AG09319 (cell line): Measurements from ENCODE around the gene TEKT3.

Experiments
- DNase-seq: peaks from one replicate; pipeline ENCODE4 v3.0.0-alpha.2; 2010; ENCODE audit warnings: low read depth; ENCODE audit errors: extremely low read depth
- TF ChIP-seq, protein P1 (sequence below): IDR thresholded peaks from 2 replicates; pipeline ENCODE4 v1.5.1; 2011; ENCODE audit warnings: low read depth, mild to moderate bottlenecking, inconsistent platforms, low read length, moderate library complexity

The TEKT3 gene

DNA sequence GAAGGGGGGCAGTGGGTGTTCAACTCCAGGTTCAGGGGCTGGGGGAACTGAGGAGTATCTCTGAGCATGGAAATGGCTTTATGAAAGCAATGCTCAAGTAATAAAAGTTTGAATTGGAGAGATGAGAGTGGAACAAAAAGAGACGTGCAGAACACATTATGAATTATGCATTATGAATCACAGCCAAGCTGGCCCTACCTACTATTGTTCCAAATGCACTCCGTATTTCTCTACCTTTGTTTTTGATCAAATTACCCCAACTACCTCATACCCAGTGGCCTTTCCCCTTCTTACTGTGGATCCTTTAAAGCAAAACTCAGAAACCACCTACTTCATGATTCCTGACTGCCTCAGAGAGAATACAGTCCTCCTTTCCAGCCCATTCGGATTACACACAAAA is 38.1 kb downstream of the TEKT3 start:
- DNase-seq, result no peak
- TF ChIP-seq, protein P1, sequence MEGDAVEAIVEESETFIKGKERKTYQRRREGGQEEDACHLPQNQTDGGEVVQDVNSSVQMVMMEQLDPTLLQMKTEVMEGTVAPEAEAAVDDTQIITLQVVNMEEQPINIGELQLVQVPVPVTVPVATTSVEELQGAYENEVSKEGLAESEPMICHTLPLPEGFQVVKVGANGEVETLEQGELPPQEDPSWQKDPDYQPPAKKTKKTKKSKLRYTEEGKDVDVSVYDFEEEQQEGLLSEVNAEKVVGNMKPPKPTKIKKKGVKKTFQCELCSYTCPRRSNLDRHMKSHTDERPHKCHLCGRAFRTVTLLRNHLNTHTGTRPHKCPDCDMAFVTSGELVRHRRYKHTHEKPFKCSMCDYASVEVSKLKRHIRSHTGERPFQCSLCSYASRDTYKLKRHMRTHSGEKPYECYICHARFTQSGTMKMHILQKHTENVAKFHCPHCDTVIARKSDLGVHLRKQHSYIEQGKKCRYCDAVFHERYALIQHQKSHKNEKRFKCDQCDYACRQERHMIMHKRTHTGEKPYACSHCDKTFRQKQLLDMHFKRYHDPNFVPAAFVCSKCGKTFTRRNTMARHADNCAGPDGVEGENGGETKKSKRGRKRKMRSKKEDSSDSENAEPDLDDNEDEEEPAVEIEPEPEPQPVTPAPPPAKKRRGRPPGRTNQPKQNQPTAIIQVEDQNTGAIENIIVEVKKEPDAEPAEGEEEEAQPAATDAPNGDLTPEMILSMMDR, result no peak

DNA sequence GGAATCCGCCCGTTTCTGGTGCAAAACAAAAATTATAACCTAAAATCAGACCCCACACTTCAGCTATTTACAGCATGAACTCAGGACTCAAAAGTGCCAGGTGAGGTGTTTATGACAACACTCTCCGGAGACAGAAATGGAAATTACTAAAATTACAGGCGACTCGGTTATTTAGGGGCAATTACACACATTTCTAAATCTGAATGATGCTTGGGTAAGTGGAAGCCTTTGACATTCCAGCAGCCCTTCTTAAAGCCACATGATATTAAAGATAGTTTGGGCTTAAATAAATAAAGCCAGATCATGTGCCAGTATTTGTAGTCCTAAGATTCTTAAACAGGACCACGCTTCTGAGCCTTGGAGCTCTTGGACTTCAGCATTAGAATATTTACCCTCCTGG is 39.6 kb downstream of the TEKT3 start:
- TF ChIP-seq, protein P1, result no peak
- DNase-seq, result no peak

DNA sequence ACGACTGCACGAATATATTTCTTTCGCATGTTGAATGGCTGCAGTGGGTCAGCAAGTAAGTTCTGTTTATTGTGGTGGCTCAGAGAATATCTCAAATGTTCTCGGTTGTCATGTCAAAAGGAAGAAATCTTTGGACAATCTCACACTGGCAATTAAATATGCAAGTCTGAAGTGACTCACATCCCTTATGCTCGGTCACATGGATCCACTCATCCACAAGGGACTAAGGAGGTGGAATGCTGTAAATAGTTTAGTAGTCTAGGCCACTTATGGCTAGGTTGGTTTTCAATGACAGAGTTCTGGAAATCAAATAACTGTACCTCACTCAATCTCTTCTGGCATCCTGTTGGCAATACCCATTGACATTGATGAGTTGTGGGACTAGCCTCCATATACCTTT is 43.2 kb downstream of the TEKT3 start:
- DNase-seq, result no peak
- TF ChIP-seq, protein P1, result no peak

DNA sequence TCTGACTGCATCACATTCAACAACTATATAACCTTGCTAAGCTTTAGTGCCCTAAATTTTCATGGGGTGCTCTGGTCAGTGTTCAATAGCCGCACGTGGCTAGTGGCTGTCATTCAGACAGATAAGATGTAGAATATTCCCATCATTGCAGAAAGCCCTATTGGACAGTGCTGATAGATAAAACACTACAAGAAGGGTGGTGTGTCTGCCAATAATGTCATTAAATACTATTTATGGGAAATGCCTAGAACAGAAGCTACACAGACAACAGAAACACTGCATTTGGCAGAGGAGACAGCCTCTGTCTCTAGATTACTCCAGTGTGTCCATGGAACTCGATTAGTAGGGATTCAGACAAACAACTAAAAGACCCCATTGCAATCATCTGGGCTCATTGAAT is 47.8 kb downstream of the TEKT3 start:
- TF ChIP-seq, protein P1, result no peak
- no peak for DNase-seq

DNA sequence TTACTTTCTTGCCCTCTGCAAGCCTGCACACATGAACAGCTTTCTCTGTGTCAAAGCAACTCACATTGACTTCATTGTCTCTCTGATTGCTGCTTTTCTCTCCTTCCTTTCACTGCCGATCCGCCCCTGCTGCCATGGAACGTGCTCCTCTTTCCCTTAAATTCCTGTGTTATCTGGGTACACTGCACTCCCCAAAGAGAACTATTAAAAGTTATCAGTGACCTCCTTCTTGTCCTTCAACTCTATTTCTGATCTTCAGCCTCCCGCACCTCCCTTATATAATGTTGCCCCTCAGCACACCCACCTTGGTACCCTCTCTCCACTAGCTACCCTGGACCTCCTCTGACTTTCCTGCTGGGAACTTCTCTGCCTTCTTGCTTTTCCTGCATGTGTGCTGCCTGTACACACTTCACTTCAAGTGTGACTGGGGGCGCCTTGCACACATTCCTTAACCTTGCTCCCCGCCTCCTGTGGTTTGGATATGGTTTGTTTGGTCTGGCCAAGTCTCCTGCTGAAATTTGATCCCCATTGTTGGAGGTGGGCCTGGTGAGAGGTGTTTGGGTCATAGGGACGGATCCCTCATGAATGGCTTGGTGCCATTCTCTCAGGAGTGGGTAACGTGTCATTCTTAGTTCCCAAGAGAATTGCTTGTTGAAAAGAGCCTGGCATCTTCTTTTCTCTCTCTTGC is 49.6 kb downstream of the TEKT3 start:
- no peak for DNase-seq
- TF ChIP-seq, protein P1, result no peak

DNA sequence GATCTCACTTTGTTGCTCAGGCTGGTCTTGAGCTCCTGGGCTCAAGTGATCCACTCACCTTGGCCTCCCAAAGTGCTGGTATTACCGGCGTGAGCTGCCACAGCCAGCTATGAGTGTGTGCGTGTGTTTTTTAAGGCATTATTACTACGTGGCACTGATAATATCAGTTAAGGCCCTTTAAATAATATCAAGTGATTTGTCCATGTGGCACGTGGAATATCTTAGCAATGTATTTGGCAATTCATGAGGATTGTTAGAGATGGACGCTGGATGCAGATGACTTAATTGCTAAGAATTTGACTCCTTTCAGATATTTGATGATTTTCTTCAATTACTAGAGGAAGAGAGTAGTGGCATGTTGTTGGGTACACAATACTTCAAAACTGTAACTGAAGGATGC is 50.8 kb downstream of the TEKT3 start:
- TF ChIP-seq, protein P1, result no peak

DNA sequence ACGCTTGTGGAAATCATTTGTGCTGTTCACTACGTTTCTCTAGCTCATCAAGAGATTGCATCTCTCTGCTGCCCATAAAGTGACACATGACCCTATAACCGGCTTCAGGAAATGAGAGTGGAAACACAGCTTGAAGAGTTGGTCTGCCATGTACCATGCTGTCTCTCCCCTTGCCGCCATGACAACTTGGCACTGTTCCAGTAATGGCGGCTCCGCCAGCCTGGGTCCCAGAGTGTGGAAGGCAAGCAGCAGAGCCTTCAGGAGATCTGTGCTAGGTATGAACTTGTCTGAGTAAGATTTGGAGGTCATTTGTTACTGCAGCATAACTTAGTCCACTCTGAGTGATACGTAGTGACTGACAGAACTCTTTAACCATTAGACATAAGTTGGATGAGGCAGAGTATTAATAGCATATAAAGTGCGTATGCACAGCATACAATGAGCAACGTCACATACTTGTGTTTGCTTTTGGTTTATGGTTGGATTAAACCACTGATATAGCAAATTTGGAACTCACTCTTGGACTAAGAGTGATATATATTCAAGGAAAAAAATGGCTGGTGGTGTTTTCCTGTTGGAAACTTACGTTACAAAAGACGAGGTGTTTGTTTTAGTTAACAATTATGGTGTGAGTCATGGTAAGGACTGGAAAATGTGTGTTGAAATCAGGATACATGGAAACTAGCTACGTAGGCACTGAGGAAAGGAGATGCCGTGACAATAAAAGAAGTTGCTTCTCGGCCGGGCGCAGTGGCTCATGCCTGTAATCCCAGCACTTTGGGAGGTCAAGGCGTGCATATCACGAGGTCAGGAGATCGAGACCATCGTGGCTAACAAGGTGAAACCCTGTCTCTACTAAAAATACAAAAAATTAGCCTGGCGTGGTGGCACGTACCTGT is 51.9 kb downstream of the TEKT3 start:
- DNase-seq, result no peak
- TF ChIP-seq, protein P1, result no peak

More for the DNA sequence above, 50.8 kb downstream of the TEKT3 start:
- no peak for DNase-seq
